Gastrocnemius medialis (tissue), 4 donors: ENCODE data around the gene KNDC1. TPM values are rescaled to one million over a fixed set of nuclear protein-coding genes. Genes with fewer than 3 reads are reported as not detected.

ENCODE experiments used
- ATAC-seq, 2 donors: fragments of 150-250 bp; one replicate each; pipeline ENCODE4 v1.9.1; 2016
- DNase-seq, 2 donors: peaks; one replicate each; pipeline ENCODE4 v3.0.0-alpha.2; 2019
- H3K27ac ChIP-seq, 4 donors: fragments of 200-600 bp; sonication (generic); 1 replicate in 1 of 4; 2 replicates in 3 of 4; pipeline ENCODE4 v1.5.1; 2016 to 2018; ENCODE audit warnings: mild to moderate bottlenecking in 2 of 4, moderate library complexity in 1 of 4
- H3K27me3 ChIP-seq, 3 donors: fragments of 200-600 bp; sonication (generic) in 2 of 3; 1 replicate in 1 of 3; 2 replicates in 2 of 3; pipeline versions ENCODE4 v1.5.1 to v1.6.0; 2016 to 2019; ENCODE audit warnings: mild to moderate bottlenecking in 1 of 3, moderate library complexity in 1 of 3
- H3K36me3 ChIP-seq, 2 donors: fragments of 200-600 bp; sonication (generic) in 1 of 2; one replicate each; pipeline ENCODE4 v1.5.1; 2017 to 2018
- H3K4me1 ChIP-seq, 2 donors: fragments of 200-600 bp; sonication (generic) in 1 of 2; one replicate each; pipeline ENCODE4 v1.5.1; 2016 to 2017; ENCODE audit warnings: mild to moderate bottlenecking in 2 of 2
- H3K4me3 ChIP-seq, 4 donors: fragments of 200-600 bp; sonication (generic) in 3 of 4; 1 replicate in 1 of 4; 2 replicates in 3 of 4; pipeline ENCODE4 v1.5.1; 2016 to 2019; ENCODE audit warnings: mild to moderate bottlenecking in 2 of 4
- H3K9me3 ChIP-seq, 3 donors: fragments of 200-600 bp; sonication (generic) in 2 of 3; 1 replicate in 1 of 3; 2 replicates in 2 of 3; pipeline ENCODE4 v1.5.1; 2016 to 2019
- CTCF ChIP-seq, 5 experiments: fragments of 450-650 bp in 3 of 5; fragments of 200-600 bp in 2 of 5; sonication (generic) in 2 of 5; IDR thresholded peaks in 4 of 5; conservative IDR thresholded peaks in 1 of 5; 1 replicate in 4 of 5; 2 replicates in 1 of 5; pipeline ENCODE4 v1.5.1; 2016 to 2019; ENCODE audit warnings: antibody characterized with exemption in 5 of 5, mild to moderate bottlenecking in 3 of 5, moderate library complexity in 3 of 5
- POLR2A ChIP-seq, 2 donors: fragments of 450-650 bp; IDR thresholded peaks; one replicate each; pipeline ENCODE4 v1.6.1; 2017; ENCODE audit warnings: antibody characterized with exemption in 2 of 2, mild to moderate bottlenecking in 2 of 2, moderate library complexity in 2 of 2
- in situ Hi-C, 4 donors: fragments of 200-750 bp; cut with MboI; loops; one replicate each; pipeline versions ENCODE4 v1.15.0 to v1.8.0; 2017; ENCODE audit warnings: low sequenced_read_pairs in 4 of 4
- intact Hi-C: fragments of 100-400 bp; cut with DNase I; formaldehyde crosslinking; loops from one replicate; pipeline ENCODE4 v1.15.1; 2023; ENCODE audit warnings: low total_unique reads
- total RNA-seq, 4 donors: library from RNA; depleted of rRNA; stranded (reverse); fragments of >200 nt; gene quantifications; one replicate each; pipeline versions ENCODE4 v1.1.0 to v1.2.3, GENCODE V29; 2016

KNDC1 gene
- total RNA-seq, 4 donors from 2014 or later = 0.04 to 0.13 TPM; not detected in 2

- H3K9me3 ChIP-seq = no peaks in the 10 kb centered on the region
- H3K36me3 ChIP-seq = no peaks in the 10 kb centered on the region
- no peak for TF ChIP-seq CTCF (IDR thresholded peaks at IDR 0.05 in 4 of 5, conservative IDR thresholded peaks at IDR 0.05 in 1 of 5)
- no peak for TF ChIP-seq POLR2A (IDR thresholded peaks at IDR 0.05)
- no peak for ATAC-seq
- intact Hi-C loops = no loop called here
- H3K27me3 ChIP-seq = peaks cover 10 to 23% (median 13%) of the 10 kb centered on the region in 3 donors
- no peak for DNase-seq
- in situ Hi-C loops = no loop called here
- no peaks in the 10 kb centered on the region for H3K4me1 ChIP-seq
- no peak overlapping the region for H3K4me3 ChIP-seq
- no peak overlapping the region for H3K27ac ChIP-seq
These were observed 91.6 kb downstream of the KNDC1 start for GRCh38 chr10:133251388-133252222.

GRCh38 chr10:133252223-133252552 lies 92.2 kb downstream of the KNDC1 start:
- Histone ChIP-seq H3K9me3 (no peaks in the 10 kb centered on the region), H3K4me3 (no peak overlapping the region), H3K27me3 (peaks cover 6 to 18% (median 7%) of the 10 kb centered on the region in 3 donors), H3K4me1 (no peaks in the 10 kb centered on the region), H3K36me3 (no peaks in the 10 kb centered on the region), H3K27ac (no peak overlapping the region)
- ATAC-seq = no peak
- no peak for DNase-seq
- intact Hi-C loops = no loop called here
- no peak for TF ChIP-seq POLR2A (IDR thresholded peaks at IDR 0.05)
- no peak for TF ChIP-seq CTCF (IDR thresholded peaks at IDR 0.05 in 4 of 5, conservative IDR thresholded peaks at IDR 0.05 in 1 of 5)
- in situ Hi-C loops = no loop called here

- no peak overlapping the region for H3K27ac ChIP-seq
- H3K9me3 ChIP-seq = no peaks in the 10 kb centered on the region
- no peak overlapping the region for H3K4me3 ChIP-seq
- in situ Hi-C loops (no loop called here), intact Hi-C loops (no loop called here)
- TF ChIP-seq CTCF (IDR thresholded peaks at IDR 0.05 in 4 of 5, conservative IDR thresholded peaks at IDR 0.05 in 1 of 5) = no peak
- no peak for TF ChIP-seq POLR2A (IDR thresholded peaks at IDR 0.05)
- DNase-seq (no peak), ATAC-seq (no peak)
- H3K27me3 ChIP-seq = peaks cover 0 to 14% (median under 1%) of the 10 kb centered on the region in 3 donors
- peaks cover 2 to 6% of the 10 kb centered on the region in 2 donors for H3K4me1 ChIP-seq
- H3K36me3 ChIP-seq = no peaks in the 10 kb centered on the region
These were observed 93.4 kb downstream of the KNDC1 start for GRCh38 chr10:133253361-133253955.

GRCh38 chr10:133254421-133255120 lies 94.6 kb downstream of the KNDC1 start:
- Histone ChIP-seq H3K36me3 (no peaks in the 10 kb centered on the region), H3K4me1 (peaks cover 5 to 11% of the 10 kb centered on the region in 2 donors), H3K4me3 (no peak overlapping the region), H3K9me3 (no peaks in the 10 kb centered on the region), H3K27ac (no peak overlapping the region), H3K27me3 (peaks cover 0 to 9% (median 0%) of the 10 kb centered on the region in 3 donors)
- intact Hi-C loops (no loop called here), in situ Hi-C loops (no loop called here)
- ATAC-seq = no peak
- no peak for DNase-seq
- TF ChIP-seq POLR2A (IDR thresholded peaks at IDR 0.05) = no peak
- TF ChIP-seq CTCF (IDR thresholded peaks at IDR 0.05 in 4 of 5, conservative IDR thresholded peaks at IDR 0.05 in 1 of 5) = no peak
